Activated CD4-positive, alpha-beta T cell treated with anti-CD3 and anti-CD28 coated beads, Interleukin-10, Interleukin-2, amounts not matched to agents 100 ng/mL and 50 ng/mL, durations not matched to agents 16 hours and 8 hours (primary cell): ENCODE results near the gene RNF227.
"Not testable (repeated sequence)": the region's sequence is repeated elsewhere in the genome, so short reads cannot be mapped to it uniquely, and the experiment has no call there.

Source experiments
- DNase-seq: peaks from one replicate; pipeline ENCODE4 v3.0.0-alpha.2; 2020

The RNF227 gene

GRCh38 chr17:7887482-7888183 is 28.5 kb downstream of the RNF227 start:
- DNase-seq = peak; percentile 94

GRCh38 chr17:7887038-7887481 is 29.0 kb downstream of the RNF227 start:
- DNase-seq = no peak

- DNase-seq = peak; percentile 67
Observed at GRCh38 chr17:7886227-7887037, 29.7 kb downstream of the RNF227 start.

- DNase-seq = peak; percentile 54
Observed at GRCh38 chr17:7885367-7886226, 30.5 kb downstream of the RNF227 start.

- DNase-seq = peak; percentile 39
Observed at GRCh38 chr17:7884581-7885366, 31.3 kb downstream of the RNF227 start.

- DNase-seq = no peak
Observed at GRCh38 chr17:7883781-7884386, 32.2 kb downstream of the RNF227 start.

GRCh38 chr17:7882629-7883028 is 33.5 kb downstream of the RNF227 start:
- DNase-seq = no peak

GRCh38 chr17:7882068-7882467 is 34.0 kb downstream of the RNF227 start:
- no peak for DNase-seq

- DNase-seq = no peak
Observed at GRCh38 chr17:7881276-7882054, 34.6 kb downstream of the RNF227 start.

GRCh38 chr17:7880076-7880868 is 35.8 kb downstream of the RNF227 start:
- DNase-seq = no peak

- no peak for DNase-seq
Observed at GRCh38 chr17:7878234-7878633, 37.9 kb downstream of the RNF227 start.

- DNase-seq = no peak
Observed at GRCh38 chr17:7875804-7876370, 40.2 kb downstream of the RNF227 start.

GRCh38 chr17:7873051-7873450 is 43.0 kb downstream of the RNF227 start:
- no peak for DNase-seq

GRCh38 chr17:7867881-7868329 is 48.2 kb downstream of the RNF227 start:
- DNase-seq = no peak

GRCh38 chr17:7864995-7865650 is 51.0 kb downstream of the RNF227 start:
- DNase-seq = no peak

GRCh38 chr17:7864384-7864783 is 51.7 kb downstream of the RNF227 start:
- DNase-seq = not testable (repeated sequence)
